CD4-positive, alpha-beta memory T cell (primary cell): ENCODE data around the gene WAC. TPM values are rescaled to one million over a fixed set of nuclear protein-coding genes. Genes with fewer than 3 reads are reported as not detected.
A peak's percentile ranks its signal among the peaks of the same experiment; 100 is the strongest.

Experiments
- CTCF ChIA-PET: fragments of 350-600 bp; sonication (Branson Sonifier 250); formaldehyde crosslinking; loops from one replicate; lab custom pipeline; 2021; ENCODE audit warnings: inconsistent platforms; ENCODE audit not compliant: partially characterized antibody; lab: Charles Lee
- POLR2A ChIA-PET: fragments of 350-600 bp; sonication (Branson Sonifier 250); formaldehyde crosslinking; loops from one replicate; lab custom pipeline; 2021; ENCODE audit not compliant: partially characterized antibody; lab: Charles Lee
- DNase-seq, 5 donors: peaks; one replicate each; pipeline versions ENCODE4 v3.0.0 to v3.0.0-alpha.2; 2020 to 2022; ENCODE audit warnings: mixed read lengths in 1 of 5
- H3K27ac ChIP-seq: one replicate; pipeline ENCODE4 v1.7.0; 2013; ENCODE audit warnings: low read depth, low read length
- H3K27me3 ChIP-seq: 2 replicates; pipeline ENCODE4 v1.7.0; 2013; ENCODE audit warnings: mild to moderate bottlenecking, low read length, moderate library complexity; ENCODE audit not compliant: insufficient read depth
- H3K36me3 ChIP-seq: 2 replicates; pipeline ENCODE4 v1.7.0; 2013; ENCODE audit warnings: mild to moderate bottlenecking, low read length, moderate library complexity; ENCODE audit not compliant: insufficient read depth
- H3K4me1 ChIP-seq: 2 replicates; pipeline ENCODE4 v1.7.0; 2013; ENCODE audit warnings: mild to moderate bottlenecking, low read length, moderate library complexity; ENCODE audit not compliant: insufficient read depth
- H3K4me3 ChIP-seq, 2 donors: one replicate each; pipeline ENCODE4 v1.7.0; 2013; ENCODE audit warnings: low read length in 2 of 2, mild to moderate bottlenecking in 1 of 2
- H3K9me3 ChIP-seq, 2 donors: one replicate each; pipeline ENCODE4 v1.7.0; 2013; ENCODE audit warnings: low read length in 2 of 2, control low read depth in 1 of 2; ENCODE audit not compliant: control insufficient read depth in 1 of 2
- H3K27ac Mint-ChIP-seq, 7 donors: one replicate each; pipeline ENCODE4 v1.8.0; 2020 to 2021; ENCODE audit warnings: mixed read lengths in 7 of 7, mild to moderate bottlenecking in 6 of 7, inconsistent platforms in 3 of 7, moderate library complexity in 3 of 7
- H3K27me3 Mint-ChIP-seq, 2 donors: one replicate each; pipeline ENCODE4 v1.8.0; 2020 to 2021; ENCODE audit warnings: mixed read lengths in 2 of 2
- H3K36me3 Mint-ChIP-seq, 2 donors: one replicate each; pipeline ENCODE4 v1.8.0; 2020 to 2021; ENCODE audit warnings: mixed read lengths in 2 of 2, inconsistent platforms in 1 of 2, mild to moderate bottlenecking in 1 of 2
- H3K4me1 Mint-ChIP-seq, 4 donors: one replicate each; pipeline ENCODE4 v1.8.0; 2020 to 2021; ENCODE audit warnings: mixed read lengths in 4 of 4, mild to moderate bottlenecking in 1 of 4
- H3K4me3 Mint-ChIP-seq, 8 donors: one replicate each; pipeline ENCODE4 v1.8.0; 2020 to 2021; ENCODE audit warnings: mixed read lengths in 8 of 8, mild to moderate bottlenecking in 7 of 8, moderate library complexity in 6 of 8, inconsistent platforms in 3 of 8
- H3K9me3 Mint-ChIP-seq, 8 donors: one replicate each; pipeline ENCODE4 v1.8.0; 2020 to 2021; ENCODE audit warnings: mixed read lengths in 8 of 8, mild to moderate bottlenecking in 5 of 8, inconsistent platforms in 3 of 8, moderate library complexity in 1 of 8
- intact Hi-C: fragments of 100-400 bp; cut with micrococcal nuclease; formaldehyde crosslinking; loops from one replicate; pipeline ENCODE4 v1.15.1; 2023
- polyA plus RNA-seq, 2 donors: library from polyadenylated mRNA; unstranded; fragments of 300-500 nt; fragmentation: Illumina TruSeq; gene quantifications; one replicate each; pipeline ENCODE4 v1.2.3, GENCODE V29; 2021
- total RNA-seq, 2 experiments: library from RNA; stranded (reverse); gene quantifications; one replicate each; pipeline ENCODE4 v1.2.3, GENCODE V29; 2021

The WAC gene
- total and polyA plus RNA-seq, 4 experiments from 2014 or later = 44.1 to 174 (median 142) TPM

- Mint-ChIP-seq H3K27ac (peak overlapping the region in 1 of 7 donors; percentile 5), H3K9me3 (no peaks in the 10 kb centered on the region), H3K4me3 (no peak overlapping the region), H3K27me3 (peaks cover 53 to 58% of the 10 kb centered on the region in 2 donors), H3K36me3 (no peaks in the 10 kb centered on the region), H3K4me1 (peaks cover 9 to 17% (median 14%) of the 10 kb centered on the region in 4 donors)
- DNase-seq = no peak
- POLR2A ChIA-PET = no interaction called here
- Histone ChIP-seq H3K4me1 (peaks cover 4% of the 10 kb centered on the region), H3K27me3 (peaks cover 20% of the 10 kb centered on the region), H3K36me3 (no peaks in the 10 kb centered on the region), H3K27ac (no peak overlapping the region), H3K4me3 (no peak overlapping the region), H3K9me3 (no peaks in the 10 kb centered on the region)
- CTCF ChIA-PET = no interaction called here
- intact Hi-C loops = no loop called here
Measured at GRCh38 chr10:28666751-28667467, 134.0 kb downstream of the WAC start.

GRCh38 chr10:28668363-28669226, 135.7 kb downstream of the WAC start:
- Histone ChIP-seq H3K4me1 (peaks cover 4% of the 10 kb centered on the region), H3K9me3 (no peaks in the 10 kb centered on the region), H3K27me3 (peaks cover 20% of the 10 kb centered on the region), H3K4me3 (no peak overlapping the region), H3K36me3 (no peaks in the 10 kb centered on the region), H3K27ac (no peak overlapping the region)
- H3K4me1 Mint-ChIP-seq = peaks cover 9 to 17% (median 14%) of the 10 kb centered on the region in 4 donors
- H3K9me3 Mint-ChIP-seq = no peaks in the 10 kb centered on the region
- peak in 3 of 5 donors; percentile 37 to 60 (median 54) for DNase-seq
- H3K36me3 Mint-ChIP-seq = no peaks in the 10 kb centered on the region
- intact Hi-C loops = no loop called here
- peak overlapping the region in 2 of 7 donors; percentile 21 to 70 for H3K27ac Mint-ChIP-seq
- ChIA-PET CTCF (no interaction called here), POLR2A (no interaction called here)
- H3K4me3 Mint-ChIP-seq = peak overlapping the region in 7 of 8 donors; percentile 46 to 84 (median 81)
- peaks cover 54 to 59% of the 10 kb centered on the region in 2 donors for H3K27me3 Mint-ChIP-seq

DNA sequence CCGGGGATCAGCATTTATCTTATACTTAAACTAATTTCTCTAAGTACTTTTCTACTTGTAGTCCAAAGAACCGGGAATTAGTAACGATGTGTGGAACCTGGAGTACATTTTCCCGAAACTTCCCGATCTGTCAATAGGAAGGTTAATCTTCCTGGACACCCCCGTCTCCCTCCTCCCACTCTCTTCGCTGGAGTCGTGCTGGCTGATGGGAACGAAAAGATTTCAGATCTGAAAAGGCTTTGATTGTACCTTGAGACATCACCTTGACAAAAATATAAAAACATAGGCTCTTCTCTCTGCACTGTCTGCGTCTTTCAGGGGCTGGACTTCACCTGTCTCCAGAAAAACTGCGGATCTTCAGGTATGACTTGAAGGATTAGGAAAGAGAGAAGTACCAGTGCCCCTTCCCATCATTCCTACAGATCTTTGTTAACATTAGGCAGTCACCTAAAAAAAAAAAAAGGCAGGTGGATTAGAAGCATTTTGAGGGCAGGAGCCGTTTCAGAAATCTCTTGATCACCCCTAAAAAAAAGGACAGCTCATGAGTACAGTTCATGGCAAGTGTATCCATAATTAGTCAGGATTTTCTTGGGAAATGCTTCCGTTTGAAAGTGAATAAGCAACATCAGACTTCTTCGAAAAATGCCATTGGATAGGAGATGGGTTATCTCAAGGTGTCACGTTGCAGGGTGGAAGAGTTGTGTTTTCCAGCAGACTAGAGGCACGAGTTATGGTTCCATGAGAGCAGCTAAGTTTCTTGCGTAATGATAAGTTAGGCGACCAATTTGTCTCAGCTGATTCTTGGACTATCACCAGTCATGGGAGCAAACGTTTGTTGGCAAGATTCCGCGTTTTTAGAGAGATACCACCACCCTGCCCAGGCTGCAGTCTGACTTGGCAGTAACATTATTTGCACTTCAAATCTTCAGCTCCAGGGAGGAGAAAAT, 136.6 kb downstream of the WAC start:
- no peak overlapping the region for H3K27ac ChIP-seq
- H3K9me3 Mint-ChIP-seq = no peaks in the 10 kb centered on the region
- no peaks in the 10 kb centered on the region for H3K36me3 Mint-ChIP-seq
- peaks cover 50 to 53% of the 10 kb centered on the region in 2 donors for H3K27me3 Mint-ChIP-seq
- peak overlapping the region in 6 of 8 donors; percentile 41 to 84 (median 82) for H3K4me3 Mint-ChIP-seq
- peaks cover 17% of the 10 kb centered on the region for H3K27me3 ChIP-seq
- H3K4me3 ChIP-seq = no peak overlapping the region
- POLR2A ChIA-PET = interaction anchor here (0.6 kb wide), 1 partner anchor 51 kb away, joined by 3 read pairs; no protein-coding TSS in a partner anchor
- no peaks in the 10 kb centered on the region for H3K36me3 ChIP-seq
- DNase-seq = no peak
- peak overlapping the region in 2 of 7 donors; percentile 21 to 73 for H3K27ac Mint-ChIP-seq
- peaks cover 7 to 17% (median 12%) of the 10 kb centered on the region in 4 donors for H3K4me1 Mint-ChIP-seq
- H3K9me3 ChIP-seq = no peaks in the 10 kb centered on the region
- intact Hi-C loops = no loop called here
- peaks cover 4% of the 10 kb centered on the region for H3K4me1 ChIP-seq
- CTCF ChIA-PET = interaction anchor here (2.1 kb wide), 1 partner anchor 8 kb away, joined by 5 read pairs; no protein-coding TSS in a partner anchor

Other genes with a start within 250 kb of the WAC start
- 10 to 100 TPM; 24.9 to 28.1 TPM for gene MPP7, start 230.1 kb upstream of the WAC start, total RNA-seq
- 10 to 100 TPM; 17.7 to 27.6 TPM for gene MPP7, start 230.1 kb upstream of the WAC start, polyA plus RNA-seq
- gene BAMBI, start 144.4 kb downstream of the WAC start, total RNA-seq = under 1 TPM in 1 of 2 experiments, not detected in 1; 0.29 TPM
- gene BAMBI, start 144.4 kb downstream of the WAC start, polyA plus RNA-seq = under 1 TPM in 1 of 2 donors, not detected in 1; 0.76 TPM